HG02588 (cell line): ENCODE data around the gene DTWD1.
"Not testable (repeated sequence)": the region's sequence is repeated elsewhere in the genome, so short reads cannot be mapped to it uniquely, and the experiment has no call there.

ENCODE experiments used
- ATAC-seq: cut with Tn5 transposase; IDR thresholded peaks from one replicate; pipeline ENCODE4 v1.9.1; 2021; ENCODE audit warnings: mild to moderate bottlenecking, moderate library complexity; ENCODE audit not compliant: unreplicated experiment

The DTWD1 gene

GRCh38 chr15:49620658-49621368 is at the start of gene DTWD1, which contains the start of gene FAM227B:
DTWD1 (plus strand) TSS chr15:49621048; CDS start chr15:49625168, 4,120 bp downstream.
FAM227B (minus strand) TSS chr15:49620818; CDS start chr15:49615171, 5,647 bp downstream.
- peak; percentile 99 for ATAC-seq

- no peak for ATAC-seq
These were observed 47.4 kb upstream of the DTWD1 start for GRCh38 chr15:49573421-49573820.

GRCh38 chr15:49589030-49589429 is 31.8 kb upstream of the DTWD1 start:
- peak; percentile 60 for ATAC-seq

GRCh38 chr15:49592829-49593316 is 28.0 kb upstream of the DTWD1 start:
- not testable (repeated sequence) for ATAC-seq

GRCh38 chr15:49604625-49605409 is 16.0 kb upstream of the DTWD1 start:
- no peak for ATAC-seq

GRCh38 chr15:49605588-49605987 is 15.3 kb upstream of the DTWD1 start:
- ATAC-seq: no peak

GRCh38 chr15:49606594-49606993 is 14.3 kb upstream of the DTWD1 start:
- no peak for ATAC-seq

GRCh38 chr15:49610157-49610918 is 10.5 kb upstream of the DTWD1 start:
- no peak for ATAC-seq

- ATAC-seq: not testable (repeated sequence)
These were observed 8.6 kb upstream of the DTWD1 start for GRCh38 chr15:49612240-49612639.

GRCh38 chr15:49619226-49619625 is 1.6 kb upstream of the DTWD1 start:
- no peak for ATAC-seq

- ATAC-seq: no peak
These were observed 649 bp upstream of the DTWD1 start for GRCh38 chr15:49620199-49620598.

- ATAC-seq: no peak
These were observed 558 bp downstream of the DTWD1 start for GRCh38 chr15:49621401-49621811.

GRCh38 chr15:49621887-49622286 is 1.0 kb downstream of the DTWD1 start:
- no peak for ATAC-seq

GRCh38 chr15:49622561-49622960 is 1.7 kb downstream of the DTWD1 start:
- ATAC-seq: no peak

- no peak for ATAC-seq
These were observed 3.2 kb downstream of the DTWD1 start for GRCh38 chr15:49624056-49624455.

GRCh38 chr15:49625460-49626036 is 4.7 kb downstream of the DTWD1 start:
- ATAC-seq: no peak

- ATAC-seq: no peak
These were observed 6.6 kb downstream of the DTWD1 start for GRCh38 chr15:49627407-49627877.

GRCh38 chr15:49628379-49628778 is 7.5 kb downstream of the DTWD1 start:
- no peak for ATAC-seq

- ATAC-seq: no peak
These were observed 17.0 kb downstream of the DTWD1 start for GRCh38 chr15:49637857-49638256.

GRCh38 chr15:49644364-49644794 is 23.5 kb downstream of the DTWD1 start:
- no peak for ATAC-seq

GRCh38 chr15:49645277-49645676 is 24.4 kb downstream of the DTWD1 start:
- no peak for ATAC-seq
